Measurements from ENCODE around the gene ACTC1. TPM values are rescaled to one million over a fixed set of nuclear protein-coding genes. Genes with fewer than 3 reads are reported as not detected.
"Not testable (repeated sequence)": the region's sequence is repeated elsewhere in the genome, so short reads cannot be mapped to it uniquely, and the experiment has no call there.

ACTC1 gene
- polyA plus RNA-seq, 1 donor from 2014 or later: not detected

- Histone ChIP-seq H3K79me2 (replicated peaks; ENCODE audit: insufficient read depth, low read length) (no peaks in the 10 kb centered on the region), H3F3A (ENCODE audit: insufficient read depth, low read length, poor library complexity, severe bottlenecking) (no peaks in the 10 kb centered on the region), H3K27ac (ENCODE audit: low read length) (no peak overlapping the region), H3K36me3 (ENCODE audit: insufficient read depth, low read length) (no peaks in the 10 kb centered on the region), H3K4me2 (ENCODE audit: low read length) (no peak overlapping the region), H3K4me3 (ENCODE audit: low read length) (no peak overlapping the region), H3K27me3 (ENCODE audit: insufficient read depth, low read depth, low read length) (no peaks in the 10 kb centered on the region), H3K9me3 (ENCODE audit: low read length) (no peaks in the 10 kb centered on the region), H2AFZ (ENCODE audit: low read depth, low read length) (no peak overlapping the region), H3K9me2 (ENCODE audit: insufficient read depth, low read length) (no peaks in the 10 kb centered on the region), H3K9ac (ENCODE audit: low read length) (no peak overlapping the region), H4K20me1 (ENCODE audit: insufficient read depth) (no peaks in the 10 kb centered on the region)
- TF ChIP-seq REST (IDR thresholded peaks at IDR 0.05; ENCODE audit: borderline replicate concordance) (no peak), TAF1 (IDR thresholded peaks at IDR 0.05; ENCODE audit: low read depth) (no peak)
Measured at GRCh38 chr15:34809186-34809585, 13.8 kb upstream of the ACTC1 start.

GRCh38 chr15:34808016-34808415, 12.7 kb upstream of the ACTC1 start:
- TF ChIP-seq POLR2AphosphoS5 (IDR thresholded peaks at IDR 0.05) (no peak), SMC3 (conservative IDR thresholded peaks at IDR 0.05; ENCODE audit: poor library complexity) (no peak), TAF1 (IDR thresholded peaks at IDR 0.05; ENCODE audit: low read depth) (no peak), MXI1 (conservative IDR thresholded peaks at IDR 0.05; ENCODE audit: poor library complexity, severe bottlenecking) (no peak), REST (IDR thresholded peaks at IDR 0.05; ENCODE audit: borderline replicate concordance) (no peak), EZH2 (IDR thresholded peaks at IDR 0.05; ENCODE audit: borderline replicate concordance, insufficient read depth, low read length, poor library complexity, severe bottlenecking) (no peak), EP300 (conservative IDR thresholded peaks at IDR 0.05; ENCODE audit: poor library complexity, severe bottlenecking) (no peak), RAD21 (conservative IDR thresholded peaks at IDR 0.05) (no peak), CTCF (IDR thresholded peaks at IDR 0.05; ENCODE audit: poor library complexity, severe bottlenecking) (no peak)
- no peak overlapping the region for H3K4me3 ChIP-seq (ENCODE audit: low read length)
- H2AFZ ChIP-seq (ENCODE audit: low read depth, low read length): no peak overlapping the region
- no peak overlapping the region for H3K27ac ChIP-seq (ENCODE audit: low read length)
- no peaks in the 10 kb centered on the region for H3K27me3 ChIP-seq (ENCODE audit: insufficient read depth, low read depth, low read length)
- H3F3A ChIP-seq (ENCODE audit: insufficient read depth, low read length, poor library complexity, severe bottlenecking): no peaks in the 10 kb centered on the region
- H3K79me2 ChIP-seq (replicated peaks; ENCODE audit: insufficient read depth, low read length): no peaks in the 10 kb centered on the region
- H3K36me3 ChIP-seq (ENCODE audit: insufficient read depth, low read length): no peaks in the 10 kb centered on the region
- H3K9me2 ChIP-seq (ENCODE audit: insufficient read depth, low read length): no peaks in the 10 kb centered on the region
- H3K9me3 ChIP-seq (ENCODE audit: low read length): no peaks in the 10 kb centered on the region
- H3K4me2 ChIP-seq (ENCODE audit: low read length): no peak overlapping the region
- no peak overlapping the region for H3K9ac ChIP-seq (ENCODE audit: low read length)
- H4K20me1 ChIP-seq (ENCODE audit: insufficient read depth): no peaks in the 10 kb centered on the region

- H3K27ac ChIP-seq (ENCODE audit: low read length); H3K9me2 ChIP-seq (ENCODE audit: insufficient read depth, low read length); H3F3A ChIP-seq (ENCODE audit: insufficient read depth, low read length, poor library complexity, severe bottlenecking); H3K36me3 ChIP-seq (ENCODE audit: insufficient read depth, low read length); H3K27me3 ChIP-seq (ENCODE audit: insufficient read depth, low read depth, low read length); H4K20me1 ChIP-seq (ENCODE audit: insufficient read depth); H3K4me3 ChIP-seq (ENCODE audit: low read length); H3K9me3 ChIP-seq (ENCODE audit: low read length); H2AFZ ChIP-seq (ENCODE audit: low read depth, low read length); H3K4me2 ChIP-seq (ENCODE audit: low read length); H3K9ac ChIP-seq (ENCODE audit: low read length); H3K79me2 ChIP-seq (replicated peaks; ENCODE audit: insufficient read depth, low read length): not testable (repeated sequence)
Measured at GRCh38 chr15:34807241-34807640, 11.9 kb upstream of the ACTC1 start.
